NCI-H187 treated with DMSO at 0.1 percent for 48 hours (cell line): Measurements from ENCODE around the gene NELL1.

ENCODE experiments used
- DNase-seq: peaks from one replicate; lab custom pipeline; 2025; lab: John Stamatoyannopoulos, UW

NELL1 gene

GRCh38 chr11:20874358-20874757, 205.0 kb downstream of the NELL1 start:
- no peak for DNase-seq

DNA sequence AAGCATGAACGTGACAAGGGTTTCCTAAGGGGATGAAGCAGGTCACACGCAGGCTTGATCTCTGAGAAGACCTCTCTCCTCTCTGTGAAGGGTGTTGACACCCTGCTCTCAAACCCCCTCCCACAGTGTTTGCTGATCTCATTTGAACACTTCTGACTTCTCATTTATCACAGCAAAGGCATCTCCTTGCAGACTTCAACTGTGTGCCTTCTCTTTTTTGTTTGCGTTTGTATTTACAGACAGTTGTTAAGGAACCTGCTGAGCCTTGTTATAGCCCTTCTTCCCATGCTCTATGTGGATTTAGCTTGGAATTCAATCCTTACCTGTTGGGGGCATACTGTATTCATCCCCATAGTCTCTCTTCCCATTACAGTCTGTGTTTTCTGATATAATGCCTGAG, 206.5 kb downstream of the NELL1 start:
- DNase-seq = no peak

GRCh38 chr11:20876738-20877137, 207.4 kb downstream of the NELL1 start:
- no peak for DNase-seq

DNA sequence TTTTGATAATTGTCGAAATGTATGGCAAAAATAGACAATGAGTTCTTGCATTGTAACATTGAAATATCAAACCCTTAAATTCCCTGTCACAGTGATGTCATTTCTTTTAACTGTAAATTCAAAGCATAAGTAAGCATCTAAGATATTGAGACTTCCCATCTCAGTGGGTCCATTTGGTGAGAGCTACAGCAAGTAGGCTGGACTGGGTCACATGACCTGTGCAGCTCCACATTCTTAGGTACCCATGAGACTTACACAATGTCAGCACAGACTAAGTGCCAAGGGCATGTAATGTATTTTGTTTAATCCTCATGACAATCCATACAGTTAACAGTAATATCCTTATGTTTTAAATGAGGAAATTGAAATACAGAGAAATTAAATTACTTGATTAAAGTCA, 210.7 kb downstream of the NELL1 start:
- no peak for DNase-seq

GRCh38 chr11:20881328-20882079, 212.1 kb downstream of the NELL1 start:
- DNase-seq = no peak

GRCh38 chr11:20887137-20887536, 217.8 kb downstream of the NELL1 start:
- no peak for DNase-seq

GRCh38 chr11:20894296-20894695, 224.9 kb downstream of the NELL1 start:
- no peak for DNase-seq

GRCh38 chr11:20909995-20910726, 240.8 kb downstream of the NELL1 start:
- DNase-seq = no peak

DNA sequence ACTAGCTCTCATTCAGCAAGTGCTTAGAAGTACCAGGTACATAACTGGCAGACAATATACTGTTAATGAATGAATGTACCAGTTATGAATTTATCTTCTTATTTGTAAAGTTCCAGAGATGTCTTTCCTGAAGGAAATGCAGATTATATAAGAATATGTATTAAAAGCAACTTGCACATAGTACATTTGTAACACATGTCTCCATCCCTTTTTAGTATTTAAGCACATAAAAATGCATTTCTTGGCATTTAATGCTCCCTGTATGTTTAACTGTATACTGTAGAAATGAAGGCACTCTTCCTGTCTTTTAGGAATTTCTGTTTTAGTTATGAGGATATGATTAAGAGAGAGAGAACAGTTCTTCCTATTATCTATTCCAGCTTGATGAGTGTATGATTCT, 241.3 kb downstream of the NELL1 start:
- no peak for DNase-seq

- DNase-seq = no peak
These were observed 242.9 kb downstream of the NELL1 start for GRCh38 chr11:20912065-20912821.

DNA sequence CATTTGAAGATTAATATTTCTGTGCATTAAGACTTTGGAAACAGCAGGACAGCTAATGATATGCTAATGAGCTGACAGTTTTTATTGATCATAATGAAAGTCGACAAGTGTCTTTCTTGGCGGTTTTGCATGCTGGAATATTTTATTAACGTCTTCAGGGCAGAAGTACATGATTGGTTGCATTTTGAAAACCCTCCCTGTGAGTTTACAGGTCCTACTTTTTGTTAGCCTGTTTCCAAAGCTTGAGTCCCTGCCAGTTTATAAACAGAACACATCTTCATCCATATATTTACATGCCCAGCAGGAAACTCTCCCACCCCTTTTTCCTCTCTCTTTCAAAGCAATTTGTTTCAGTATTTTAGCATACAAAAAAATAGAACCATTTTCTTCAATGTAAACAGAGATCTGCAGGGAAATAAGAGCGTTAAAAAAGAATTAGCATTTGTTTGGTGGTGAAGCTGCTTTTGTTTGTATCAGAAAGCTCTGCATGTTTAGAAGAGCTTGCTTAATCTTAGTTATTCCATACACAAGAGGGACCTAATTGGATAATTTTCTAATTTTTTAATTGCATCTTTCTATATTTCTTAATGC, 243.6 kb downstream of the NELL1 start:
- no peak for DNase-seq

DNA sequence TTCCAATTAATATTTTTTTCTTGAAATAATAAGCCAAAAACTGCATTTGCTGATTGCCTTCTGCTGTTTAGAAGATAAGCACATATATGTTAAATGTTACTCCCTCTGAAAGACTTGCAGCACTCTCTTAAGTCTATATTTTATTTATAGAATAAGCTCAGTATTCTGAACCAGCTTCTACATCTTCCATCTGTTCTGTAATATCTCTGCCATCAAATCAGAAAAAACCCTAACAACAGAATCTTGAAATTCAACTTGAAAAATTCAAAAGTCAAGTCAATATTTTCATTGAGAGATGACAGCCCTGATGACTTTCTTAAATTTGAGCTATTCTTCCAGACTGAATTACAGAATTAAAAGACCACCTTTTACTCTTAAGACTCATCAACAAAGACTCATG, 247.9 kb downstream of the NELL1 start:
- DNase-seq = no peak

DNA sequence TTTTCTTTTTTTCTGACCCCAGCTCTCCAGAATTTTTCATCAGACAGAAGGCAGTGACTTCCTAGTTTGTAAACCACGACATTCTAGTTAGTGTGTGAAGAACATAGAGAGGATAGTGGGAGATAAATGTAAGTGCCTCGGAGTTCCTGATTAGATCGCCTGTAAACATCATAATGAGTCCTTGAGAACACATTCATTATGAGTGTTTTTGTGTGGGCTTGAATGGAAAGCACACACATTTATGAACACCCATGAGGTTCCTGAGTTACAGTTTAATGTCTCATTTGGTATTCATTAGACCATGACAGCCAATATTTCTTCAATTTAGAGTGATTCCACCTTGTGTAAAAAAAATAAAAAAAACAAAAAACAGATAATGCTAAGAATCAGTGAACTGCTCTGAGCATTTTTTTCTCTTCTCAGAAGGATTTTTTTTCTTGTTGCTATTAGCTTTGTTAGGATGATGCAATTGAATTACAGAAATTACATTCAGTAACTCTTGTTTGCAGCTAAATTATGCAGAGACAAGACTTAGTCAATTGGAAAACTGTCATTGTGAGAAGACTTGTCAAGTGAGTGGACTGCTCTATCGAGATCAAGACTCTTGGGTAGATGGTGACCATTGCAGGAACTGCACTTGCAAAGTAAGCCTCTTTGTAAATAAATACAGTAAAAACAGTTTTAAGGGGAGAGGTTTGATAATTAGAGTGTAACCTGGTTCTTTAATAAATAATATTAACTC, 257.6 kb downstream of the NELL1 start:
- peak; percentile 90 for DNase-seq

- DNase-seq = no peak
These were observed 261.6 kb downstream of the NELL1 start for GRCh38 chr11:20931029-20931428.

- DNase-seq = no peak
These were observed 263.7 kb downstream of the NELL1 start for GRCh38 chr11:20933086-20933485.

- no peak for DNase-seq
These were observed 264.6 kb downstream of the NELL1 start for GRCh38 chr11:20933958-20934357.

- DNase-seq = no peak
These were observed 265.1 kb downstream of the NELL1 start for GRCh38 chr11:20934516-20934915.

DNA sequence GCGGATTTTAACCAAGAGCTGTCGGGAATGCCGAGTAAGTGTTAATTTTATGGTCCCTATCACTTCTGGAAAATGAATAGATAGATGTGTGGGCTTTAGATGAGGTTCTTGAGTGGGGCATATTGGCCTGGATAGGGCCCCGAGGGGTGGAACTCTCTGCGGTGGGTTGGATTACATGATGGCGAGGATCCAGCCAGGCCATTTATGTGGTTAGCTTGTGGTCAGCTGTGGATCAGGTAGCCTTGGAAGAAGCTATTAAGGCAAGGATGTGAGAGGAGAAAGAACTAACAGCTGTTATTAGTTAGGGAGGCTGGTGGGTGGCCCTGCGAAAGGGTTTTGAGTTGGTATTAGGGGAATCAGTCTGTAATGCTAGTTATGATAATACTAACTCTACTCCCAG, 268.4 kb downstream of the NELL1 start:
- DNase-seq = no peak

DNA sequence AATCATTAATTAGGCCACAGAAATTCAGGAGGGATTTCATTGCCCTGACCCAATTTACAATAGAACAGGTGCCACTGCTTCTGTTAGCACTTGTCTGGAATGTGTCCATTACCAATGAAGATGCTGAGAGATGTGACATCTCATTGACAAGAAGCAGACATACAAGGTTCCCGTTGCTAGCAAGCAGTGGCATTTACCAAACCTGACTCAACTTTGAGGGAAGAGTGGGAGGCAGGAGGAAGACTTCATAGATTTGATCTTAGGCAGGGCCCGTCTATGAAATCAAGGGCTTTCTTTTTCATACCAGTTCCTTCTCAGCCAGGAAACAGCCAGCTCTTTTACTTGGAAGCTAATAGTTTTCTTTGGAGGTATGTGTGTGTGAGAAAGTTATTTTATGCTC, 280.2 kb downstream of the NELL1 start:
- no peak for DNase-seq

DNA sequence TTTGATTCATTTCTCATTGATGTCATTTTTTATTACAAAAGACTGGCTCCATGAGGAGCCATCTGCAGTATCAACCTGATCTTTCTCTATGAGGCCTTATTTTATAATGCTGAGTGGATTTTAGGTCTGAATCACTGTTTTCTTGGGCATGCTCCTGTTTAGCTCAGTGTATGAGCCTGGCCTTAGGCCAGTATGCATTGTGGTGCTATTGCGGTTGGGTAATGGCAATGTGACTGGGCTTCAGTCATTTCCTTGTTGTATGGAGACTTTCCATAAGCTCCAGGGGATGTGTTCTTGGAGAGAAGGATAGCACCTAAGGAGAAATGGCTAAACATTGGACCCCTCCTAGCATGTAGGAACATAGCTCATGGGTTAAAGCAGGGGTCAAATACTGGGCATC, 293.2 kb downstream of the NELL1 start:
- DNase-seq = no peak

- no peak for DNase-seq
These were observed 294.2 kb downstream of the NELL1 start for GRCh38 chr11:20963596-20963995.

DNA sequence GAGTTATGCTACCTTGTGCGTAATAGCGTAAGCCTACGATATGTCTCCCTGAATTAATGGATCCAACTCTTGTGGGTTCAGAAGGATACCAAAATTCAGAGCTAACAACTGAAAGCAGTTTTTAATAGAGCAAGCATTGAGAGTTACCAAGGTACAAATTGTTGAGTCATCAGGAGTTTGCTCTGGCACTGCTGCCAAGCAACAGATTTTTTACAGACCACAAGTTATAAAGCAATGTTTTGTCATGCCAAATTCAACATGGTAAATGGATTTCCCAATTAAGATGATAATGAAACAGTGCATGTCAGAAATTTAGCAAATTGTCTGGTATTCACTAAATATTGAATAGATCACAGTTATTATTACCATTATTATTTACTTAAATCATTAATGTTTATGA, 295.6 kb downstream of the NELL1 start:
- no peak for DNase-seq
